ENCODE data around the gene PAN3.

Gene PAN3

GRCh38 chr13:28340272-28340793, 202.0 kb downstream of the PAN3 start:
- no peak for DNase-seq

GRCh38 chr13:28342251-28342650, 203.9 kb downstream of the PAN3 start:
- no peak for DNase-seq

- no peak for DNase-seq
Measured at GRCh38 chr13:28344163-28344562, 205.8 kb downstream of the PAN3 start.
